Measurements from ENCODE around the gene ECHS1.

GRCh38 chr10:133314911-133315310 lies 58.2 kb downstream of the ECHS1 start:
- TF ChIP-seq POLR2A (IDR thresholded peaks at IDR 0.05) (no peak), CTCF (IDR thresholded peaks at IDR 0.05) (no peak)
